HG03175 (cell line): ENCODE results near the gene FHIT.
A peak's percentile ranks its signal among the peaks of the same experiment; 100 is the strongest.
"Not testable (repeated sequence)": the region's sequence is repeated elsewhere in the genome, so short reads cannot be mapped to it uniquely, and the experiment has no call there.

ENCODE experiments used
- ATAC-seq: cut with Tn5 transposase; IDR thresholded peaks from one replicate; pipeline ENCODE4 v1.9.1; 2021; ENCODE audit warnings: mild to moderate bottlenecking, moderate library complexity; ENCODE audit not compliant: unreplicated experiment

The FHIT gene

GRCh38 chr3:60591267-60591666, 660.0 kb downstream of the FHIT start:
- no peak for ATAC-seq

DNA sequence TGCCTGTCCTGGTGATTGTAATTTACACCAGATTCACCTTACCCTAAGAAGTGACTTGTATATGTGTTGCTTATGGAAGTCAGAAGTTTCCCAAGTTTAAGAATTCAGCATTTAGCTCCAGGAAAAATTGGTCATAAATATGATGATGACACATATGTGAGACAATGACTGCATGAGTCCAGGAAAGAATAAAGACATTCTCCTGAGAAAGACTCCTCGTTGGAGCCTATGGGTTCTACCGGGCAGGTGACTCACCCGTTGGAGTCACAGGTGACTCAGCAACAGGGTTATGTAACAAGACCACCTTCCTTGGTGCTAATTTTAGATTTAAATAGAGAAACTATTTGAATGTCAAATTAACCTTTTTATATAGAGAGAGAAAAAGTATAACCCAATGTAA, 662.4 kb downstream of the FHIT start:
- no peak for ATAC-seq

DNA sequence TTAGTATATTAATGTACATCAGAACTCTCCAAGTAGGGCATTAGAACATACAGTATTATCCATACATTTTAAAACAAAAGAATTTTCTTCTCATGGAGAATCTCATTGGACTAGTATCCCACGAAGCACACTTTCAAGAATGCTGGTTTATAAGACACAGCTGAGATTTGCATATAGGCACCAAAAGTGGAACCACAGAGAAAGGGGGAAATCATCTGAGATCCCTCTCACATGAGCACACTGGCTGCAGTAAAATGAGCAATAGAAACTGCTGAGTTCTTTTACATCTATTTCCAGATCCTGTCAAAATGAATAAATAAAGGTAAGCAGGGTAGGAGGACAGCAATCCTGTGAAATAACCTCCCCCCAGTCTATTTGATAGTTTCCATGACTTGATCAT, 665.3 kb downstream of the FHIT start:
- peak; percentile 52 for ATAC-seq

DNA sequence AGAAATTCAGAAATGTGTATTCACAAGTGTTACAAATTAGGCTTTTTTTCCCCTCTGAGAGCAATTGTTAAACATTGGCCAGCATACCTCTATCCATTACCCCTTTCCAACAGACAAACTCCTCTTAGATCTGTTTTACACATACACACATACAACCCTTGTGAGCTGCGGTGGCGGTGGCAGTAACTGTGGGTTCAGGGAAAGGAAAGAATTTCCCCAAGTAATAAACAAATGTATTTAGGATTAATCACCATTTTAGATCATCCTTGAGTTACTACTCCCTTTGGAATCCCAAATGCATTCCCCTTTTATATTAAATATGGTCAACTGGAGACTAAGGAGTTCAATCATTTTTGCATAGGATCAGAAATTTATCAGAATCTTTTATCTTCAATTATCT, 667.0 kb downstream of the FHIT start:
- ATAC-seq: no peak

DNA sequence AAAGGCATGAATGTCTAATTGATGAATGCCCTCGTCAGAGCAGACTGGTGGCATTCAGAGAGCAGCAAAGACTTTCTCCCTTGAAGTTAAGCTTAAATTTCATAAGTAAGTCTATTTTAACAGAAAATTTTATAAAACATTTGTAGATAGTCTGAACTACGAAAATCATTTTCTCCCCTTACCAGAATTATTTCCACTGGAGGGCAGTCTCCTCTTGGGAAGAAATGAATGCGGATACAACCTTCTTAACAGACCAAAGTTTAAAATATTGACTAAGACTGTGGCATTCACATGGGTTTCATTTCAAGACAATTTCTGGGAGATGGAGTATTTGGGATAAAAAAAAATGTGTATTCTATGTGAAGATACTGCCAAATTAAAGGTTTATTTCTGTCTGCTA, 669.0 kb downstream of the FHIT start:
- no peak for ATAC-seq

- no peak for ATAC-seq
Measured at GRCh38 chr3:60580809-60581208, 670.4 kb downstream of the FHIT start.

DNA sequence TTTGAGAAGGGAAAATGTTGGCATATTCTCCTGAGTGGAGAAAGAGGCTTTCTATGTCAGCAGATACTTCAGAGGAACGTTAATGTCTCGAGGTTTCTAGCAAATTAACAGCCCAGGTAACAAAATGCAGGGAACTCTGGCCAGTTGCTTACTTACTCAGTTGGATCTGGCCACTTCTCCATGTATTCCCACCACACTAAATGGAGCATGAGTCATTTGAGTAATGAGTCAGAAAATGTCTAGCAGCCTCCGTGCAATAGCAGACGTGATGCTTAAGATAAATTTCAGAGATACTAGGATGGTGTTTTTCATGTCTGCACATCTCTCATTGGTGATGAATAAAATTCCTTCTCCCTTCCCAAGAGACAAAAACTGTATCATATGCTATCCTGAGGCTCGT, 671.5 kb downstream of the FHIT start:
- no peak for ATAC-seq

- no peak for ATAC-seq
Measured at GRCh38 chr3:60578936-60579335, 672.3 kb downstream of the FHIT start.

- ATAC-seq: no peak
Measured at GRCh38 chr3:60577601-60578000, 673.7 kb downstream of the FHIT start.

- ATAC-seq: no peak
Measured at GRCh38 chr3:60575718-60576272, 675.5 kb downstream of the FHIT start.

- ATAC-seq: no peak
Measured at GRCh38 chr3:60574046-60574769, 677.0 kb downstream of the FHIT start.

DNA sequence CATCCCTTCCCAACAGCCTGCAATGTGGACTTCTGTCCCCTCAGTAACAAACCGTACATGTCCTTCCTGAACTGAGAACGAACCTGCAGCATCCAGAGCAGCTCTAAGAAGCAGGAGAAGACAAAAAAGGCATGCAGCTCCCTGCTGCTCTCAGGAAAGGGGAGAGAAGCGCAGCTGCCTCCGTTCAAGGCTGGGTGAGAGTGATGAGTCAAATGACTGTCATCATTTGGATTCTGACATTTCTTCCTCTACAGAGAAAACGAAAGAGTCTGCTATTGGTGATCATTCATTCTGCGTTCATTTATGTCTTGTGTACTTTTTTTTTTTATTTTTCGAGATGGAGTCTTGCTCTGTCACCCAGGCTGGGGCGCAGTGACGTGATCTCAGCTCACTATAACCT, 677.8 kb downstream of the FHIT start:
- ATAC-seq: no peak

DNA sequence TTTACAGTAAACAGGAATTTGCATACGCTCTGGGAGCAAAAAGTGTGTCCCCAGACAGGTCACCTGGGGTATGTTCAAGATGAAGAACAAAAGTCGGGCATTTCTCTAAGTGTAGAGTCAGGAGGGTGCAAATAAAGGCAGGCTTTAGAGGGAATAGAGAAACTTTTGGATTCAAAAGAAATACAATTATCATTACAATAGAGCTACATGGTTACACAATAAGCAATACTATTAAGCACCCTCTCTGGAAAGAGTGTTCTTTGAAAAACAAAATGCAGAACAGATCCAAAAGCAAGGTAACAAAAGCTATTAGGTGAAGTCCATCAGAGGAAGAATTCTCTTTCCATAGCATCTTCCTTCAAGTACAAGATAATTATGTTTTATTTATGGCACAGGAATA, 679.7 kb downstream of the FHIT start:
- no peak for ATAC-seq

DNA sequence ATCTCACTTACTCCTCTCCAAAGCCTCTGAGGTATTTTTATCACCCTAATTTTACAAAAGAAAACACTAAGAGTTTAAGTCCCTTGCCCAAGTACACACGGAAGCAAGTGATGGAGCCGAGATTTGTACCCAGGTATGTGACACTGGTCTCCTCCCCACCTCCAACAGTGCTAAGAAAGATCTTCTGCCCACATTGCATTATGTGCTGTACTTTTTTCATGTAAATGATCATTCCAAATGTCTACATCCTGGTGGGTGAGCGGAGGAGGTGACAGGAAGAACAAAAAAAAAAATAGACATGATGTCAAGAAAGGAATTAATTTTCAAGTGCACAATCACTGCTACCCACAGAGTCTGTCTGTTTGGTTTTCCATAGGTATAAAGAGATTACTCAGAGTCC, 694.1 kb downstream of the FHIT start:
- ATAC-seq: no peak

- ATAC-seq: peak; percentile 94
Measured at GRCh38 chr3:60555686-60556354, 695.4 kb downstream of the FHIT start.

DNA sequence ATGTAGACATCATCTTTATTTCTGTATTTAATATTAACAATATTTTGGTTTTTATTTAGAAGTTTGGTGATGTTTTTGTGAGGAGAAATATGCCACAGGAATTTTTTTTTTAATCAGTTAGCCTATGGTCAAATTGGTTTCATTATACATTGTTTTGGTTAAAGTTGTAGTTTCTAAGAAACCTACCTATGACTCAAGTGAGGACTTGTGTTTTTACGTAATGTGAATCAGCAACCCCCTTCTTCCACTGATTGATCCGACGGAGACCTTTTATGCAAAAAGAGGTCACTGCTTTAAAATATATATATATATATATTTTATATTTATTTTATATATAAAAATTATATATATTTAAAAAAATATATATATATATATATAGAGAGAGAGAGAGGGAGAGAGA, 698.1 kb downstream of the FHIT start:
- no peak for ATAC-seq

GRCh38 chr3:60552581-60552980, 698.7 kb downstream of the FHIT start:
- ATAC-seq: no peak

- ATAC-seq: no peak
Measured at GRCh38 chr3:60551455-60552209, 699.6 kb downstream of the FHIT start.

GRCh38 chr3:60549863-60550262, 701.4 kb downstream of the FHIT start:
- no peak for ATAC-seq

GRCh38 chr3:60542995-60543394, 708.3 kb downstream of the FHIT start:
- ATAC-seq: no peak

- not testable (repeated sequence) for ATAC-seq
Measured at GRCh38 chr3:60539394-60539793, 711.9 kb downstream of the FHIT start.

- ATAC-seq: peak; percentile 85
Measured at GRCh38 chr3:60536420-60536819, 714.8 kb downstream of the FHIT start.
